H1 (cell line): ENCODE data around the gene STX12. TPM values are rescaled to one million over a fixed set of nuclear protein-coding genes. Genes with fewer than 3 reads are reported as not detected.

Experiments
- CTCF ChIA-PET: fragments of 300-600 bp; sonication (Branson Sonifier 250); formaldehyde crosslinking; loops from one replicate; lab custom pipeline; 2021; ENCODE audit not compliant: partially characterized antibody; lab: Charles Lee
- POLR2A ChIA-PET: fragments of 300-600 bp; sonication (Branson Sonifier 250); formaldehyde crosslinking; loops from one replicate; lab custom pipeline; 2021; ENCODE audit warnings: inconsistent platforms; ENCODE audit not compliant: partially characterized antibody; lab: Charles Lee
- DNase-seq, 2 experiments: peaks; one replicate each; pipeline versions ENCODE4 v3.0.0 to v3.0.0-alpha.2; 2010 to 2022; ENCODE audit warnings: low spot score in 2 of 2, low read depth in 1 of 2, mixed read lengths in 1 of 2
- FAIRE-seq: peaks from 2 replicates; lab custom pipeline; 2011; peaks lifted over from hg19 to GRCh38; lab: Jason Lieb, UNC
- H2AFZ ChIP-seq: 2 replicates; pipeline ENCODE4 v1.8.1; 2012; ENCODE audit warnings: low read length, inconsistent platforms
- H2AK5ac ChIP-seq: 2 replicates; pipeline ENCODE4 v1.6.1; 2013; ENCODE audit warnings: low read depth, low read length
- H2BK120ac ChIP-seq: replicated peaks from 2 replicates; pipeline ENCODE3; 2013; ENCODE audit warnings: low read depth, low read length, inconsistent platforms
- H2BK12ac ChIP-seq: 2 replicates; pipeline ENCODE4 v1.6.1; 2013; ENCODE audit warnings: low read depth, low read length
- H2BK15ac ChIP-seq: 2 replicates; pipeline ENCODE4 v1.6.1; 2013; ENCODE audit warnings: low read length
- H2BK20ac ChIP-seq: 2 replicates; pipeline ENCODE4 v1.6.1; 2013; ENCODE audit warnings: low read length
- H2BK5ac ChIP-seq: 2 replicates; pipeline ENCODE4 v1.6.1; 2013; ENCODE audit warnings: low read depth, low read length
- H3K14ac ChIP-seq: 2 replicates; pipeline ENCODE4 v1.6.1; 2013; ENCODE audit warnings: inconsistent platforms; ENCODE audit not compliant: insufficient read length
- H3K18ac ChIP-seq: 2 replicates; pipeline ENCODE4 v1.6.1; 2013; ENCODE audit warnings: low read length; ENCODE audit errors: extremely low read depth
- H3K23ac ChIP-seq: 2 replicates; pipeline ENCODE4 v1.6.1; 2013; ENCODE audit warnings: inconsistent platforms; ENCODE audit not compliant: insufficient read length
- H3K23me2 ChIP-seq: 2 replicates; pipeline ENCODE4 v1.6.1; 2013; ENCODE audit warnings: low read depth, low read length
- H3K27ac ChIP-seq: 2 replicates; pipeline ENCODE4 v1.6.1; 2011; ENCODE audit warnings: low read depth, low read length, inconsistent platforms
- H3K27me3 ChIP-seq, 4 experiments: replicated peaks in 1 of 4; 1 replicate in 1 of 4; 2 replicates in 3 of 4; pipeline versions ENCODE4 v1.6.1 to v1.8.1; 2011 to 2013; ENCODE audit warnings: low read length in 3 of 4, mild to moderate bottlenecking in 3 of 4, inconsistent platforms in 2 of 4, mixed read lengths in 2 of 4, moderate library complexity in 1 of 4; ENCODE audit not compliant: control insufficient read depth in 3 of 4, insufficient read depth in 3 of 4; ENCODE audit errors: extremely low read depth in 1 of 4
- H3K36me3 ChIP-seq, 4 experiments: 2 replicates each; pipeline versions ENCODE4 v1.6.1 to v1.8.1; 2011 to 2013; ENCODE audit warnings: mild to moderate bottlenecking in 4 of 4, low read length in 3 of 4, moderate library complexity in 2 of 4, control low read depth in 1 of 4, inconsistent platforms in 1 of 4; ENCODE audit not compliant: insufficient read depth in 4 of 4, control insufficient read depth in 2 of 4
- H3K4ac ChIP-seq: replicated peaks from 2 replicates; pipeline ENCODE3; 2013; ENCODE audit warnings: low read length, low read depth, mixed read lengths, inconsistent platforms; ENCODE audit not compliant: insufficient read length
- H3K4me1 ChIP-seq, 4 experiments: replicated peaks in 1 of 4; 1 replicate in 1 of 4; 2 replicates in 3 of 4; pipeline versions ENCODE4 v1.6.1 to v1.8.1; 2011 to 2013; ENCODE audit warnings: low read length in 3 of 4, inconsistent platforms in 2 of 4, mixed read lengths in 1 of 4; ENCODE audit not compliant: insufficient read depth in 4 of 4, control insufficient read depth in 3 of 4
- H3K4me2 ChIP-seq, 2 experiments: 2 replicates each; pipeline versions ENCODE4 v1.6.1 to v1.8.1; 2011 to 2013; ENCODE audit warnings: low read depth in 2 of 2, low read length in 2 of 2, control low read depth in 1 of 2, inconsistent platforms in 1 of 2, mild to moderate bottlenecking in 1 of 2; ENCODE audit not compliant: insufficient read depth in 1 of 2
- H3K4me3 ChIP-seq, 4 experiments: fragments of 200-600, 300-600 bp in 1 of 4; sonication (generic), shearing (Covaris generic), sonication (Bioruptor Twin) in 1 of 4; 2 replicates each; pipeline versions ENCODE4 v1.5.1 to v1.8.1; 2011 to 2016; ENCODE audit warnings: low read length in 4 of 4, low read depth in 3 of 4, control low read depth in 2 of 4, inconsistent platforms in 2 of 4, mild to moderate bottlenecking in 2 of 4, mixed read lengths in 1 of 4, moderate library complexity in 1 of 4; ENCODE audit not compliant: insufficient read depth in 2 of 4; ENCODE audit errors: extremely low read depth in 1 of 4
- H3K56ac ChIP-seq: replicated peaks from 2 replicates; pipeline ENCODE3; 2013; ENCODE audit warnings: low read depth, mild to moderate bottlenecking, mixed read lengths, low read length, inconsistent platforms; ENCODE audit not compliant: insufficient read length
- H3K79me1 ChIP-seq: 2 replicates; pipeline ENCODE4 v1.6.1; 2013; ENCODE audit warnings: low read depth, low read length, control low read depth
- H3K79me2 ChIP-seq, 2 experiments: 2 replicates each; pipeline versions ENCODE4 v1.6.1 to v1.8.1; 2012 to 2013; ENCODE audit warnings: low read length in 2 of 2, mild to moderate bottlenecking in 2 of 2, inconsistent platforms in 1 of 2; ENCODE audit not compliant: insufficient read depth in 2 of 2, control insufficient read depth in 1 of 2
- H3K9ac ChIP-seq, 4 experiments: replicated peaks in 1 of 4; 1 replicate in 1 of 4; 2 replicates in 3 of 4; pipeline versions ENCODE4 v1.6.1 to v1.8.1; 2011 to 2013; ENCODE audit warnings: low read depth in 3 of 4, low read length in 3 of 4, control low read depth in 2 of 4, mild to moderate bottlenecking in 2 of 4, moderate library complexity in 2 of 4, inconsistent platforms in 1 of 4; ENCODE audit errors: extremely low read depth in 1 of 4
- H3K9me3 ChIP-seq, 2 experiments: 2 replicates each; pipeline versions ENCODE4 v1.6.1 to v1.8.1; 2012 to 2013; ENCODE audit warnings: mild to moderate bottlenecking in 2 of 2, moderate library complexity in 2 of 2, control low read depth in 1 of 2, inconsistent platforms in 1 of 2, low read depth in 1 of 2, low read length in 1 of 2, mixed read lengths in 1 of 2; ENCODE audit not compliant: insufficient read depth in 2 of 2
- H4K20me1 ChIP-seq, 2 experiments: replicated peaks in 1 of 2; 2 replicates each; pipeline versions ENCODE3 to v1.8.1; 2011 to 2013; ENCODE audit warnings: inconsistent platforms in 2 of 2, low read length in 2 of 2, mild to moderate bottlenecking in 1 of 2; ENCODE audit not compliant: insufficient read depth in 2 of 2, control insufficient read depth in 1 of 2
- H4K5ac ChIP-seq: 2 replicates; pipeline ENCODE4 v1.6.1; 2013; ENCODE audit warnings: low read length, low read depth, mixed read lengths, inconsistent platforms; ENCODE audit not compliant: insufficient read length
- H4K8ac ChIP-seq: 2 replicates; pipeline ENCODE4 v1.8.0; 2013; ENCODE audit warnings: mild to moderate bottlenecking, moderate library complexity, low read length, inconsistent platforms; ENCODE audit not compliant: insufficient read depth; ENCODE audit errors: extremely low read depth
- H4K91ac ChIP-seq: replicated peaks from 2 replicates; pipeline ENCODE3; 2013; ENCODE audit warnings: low read length, mixed read lengths, inconsistent platforms; ENCODE audit not compliant: insufficient read length
- ASH2L ChIP-seq: fragments of 200-600, 300-600 bp; sonication (generic); IDR thresholded peaks from one replicate; pipeline ENCODE4 v1.7.1; 2017; ENCODE audit warnings: low read length
- BCL11A ChIP-seq, 2 experiments: IDR thresholded peaks; one replicate each; pipeline ENCODE4 v1.6.1; 2011; ENCODE audit warnings: low read depth in 2 of 2, low read length in 2 of 2, mild to moderate bottlenecking in 2 of 2
- CBX5 ChIP-seq: fragments of 300-800, 300-1000 bp; sonication (generic); IDR thresholded peaks from 2 replicates; pipeline ENCODE4 v1.7.1; 2016; ENCODE audit warnings: antibody characterized with exemption, low read length, low read depth
- CTCF ChIP-seq, 3 experiments: IDR thresholded peaks; 1 replicate in 2 of 3; 2 replicates in 1 of 3; pipeline versions ENCODE4 v1.5.1 to v1.6.1; 2011; ENCODE audit warnings: low read length in 3 of 3, mild to moderate bottlenecking in 3 of 3, inconsistent platforms in 2 of 3, low read depth in 1 of 3, moderate library complexity in 1 of 3; ENCODE audit not compliant: insufficient read depth in 1 of 3; ENCODE audit errors: control extremely low read depth in 1 of 3
- EZH2 ChIP-seq: fragments of 200-600 bp; sonication (generic); IDR thresholded peaks from 2 replicates; pipeline ENCODE4 v1.7.1; 2012; ENCODE audit warnings: low read depth, mild to moderate bottlenecking, moderate library complexity, low read length, inconsistent platforms; ENCODE audit not compliant: severe bottlenecking
- KDM4A ChIP-seq: IDR thresholded peaks from one replicate; pipeline ENCODE4 v1.7.1; 2012; ENCODE audit warnings: low read depth, mild to moderate bottlenecking, moderate library complexity, low read length, inconsistent platforms; ENCODE audit not compliant: severe bottlenecking
- NRF1 ChIP-seq: IDR thresholded peaks from 2 replicates; pipeline ENCODE4 v1.6.1; 2011; ENCODE audit warnings: mild to moderate bottlenecking, low read depth, low read length, improper control_type of control experiment
- RBBP5 ChIP-seq: IDR thresholded peaks from 2 replicates; pipeline ENCODE4 v1.7.1; 2012; ENCODE audit warnings: low read depth, mild to moderate bottlenecking, inconsistent platforms, low read length, moderate library complexity, borderline replicate concordance
- SIRT6 ChIP-seq: IDR thresholded peaks from one replicate; pipeline ENCODE4 v1.7.1; 2012; ENCODE audit warnings: low read length, inconsistent platforms
- WGBS, 2 experiments: shearing (Covaris generic) in 1 of 2; methylation state at CpG; one replicate each; pipeline versions ENCODE4 v1.1.6 to v1.1.7; 2013 to 2015; ENCODE audit warnings: low lambda C conversion rate in 2 of 2, mixed read lengths in 2 of 2, inconsistent platforms in 1 of 2, low coverage in 1 of 2, missing lambda C conversion rate in 1 of 2; ENCODE audit not compliant: insufficient replicate concordance in 2 of 2, insufficient coverage in 1 of 2, insufficient read length in 1 of 2; ENCODE audit errors: extremely low coverage in 1 of 2, missing lambda C conversion rate in 1 of 2; 5-methylcytosine and 5-hydroxymethylcytosine counted together
- polyA plus RNA-seq, 7 experiments: library from polyadenylated mRNA; depleted of rRNA in 3 of 7; stranded (reverse) in 5 of 7; unstranded in 2 of 7; fragments of >200 nt in 5 of 7; fragments of 200-250 nt in 2 of 7; gene quantifications; 1 replicate in 5 of 7; 2 replicates in 1 of 7; 4 replicates in 1 of 7; pipeline versions ENCODE4 v1.2.1 to v1.2.3, GENCODE V29; 2011 to 2013; ENCODE audit warnings: missing spikeins in 2 of 7, mixed read lengths in 2 of 7
- total RNA-seq: library from RNA; stranded (reverse); fragmentation: NEBNext Ultra II Directional; extraction: Animal tissue kit (Norgen Biotek cat#: 25700); gene quantifications from 2 replicates; pipeline ENCODE4 v1.2.1, GENCODE V29; 2021

The STX12 gene
- total and polyA plus RNA-seq, 2 of the 8 experiments (the other 6 are each of a cell fraction or from before 2014, with no cell fraction given), result 3.7 to 11.0 TPM

GRCh38 chr1:27872802-27873551 lies 100.0 kb downstream of the STX12 start:
- Histone ChIP-seq H3K79me1 (no peaks in the 10 kb centered on the region), H3K36me3 (no peaks in the 10 kb centered on the region), H3K18ac (peak overlapping the region; percentile 51), H3K4ac (no peak overlapping the region), H3K27ac (no peak overlapping the region), H2BK5ac (0 out of 2 replicates have a peak overlapping the region, but pooled peaks have one; percentile 35), H4K20me1 (no peaks in the 10 kb centered on the region), H3K56ac (no peak overlapping the region), H3K9ac (peak overlapping the region in 3 of 4 experiments; percentile 45 to 71 (median 59); a peak in 4 of 7 replicates), H3K23ac (no peak overlapping the region), H2BK12ac (no peak overlapping the region), H3K23me2 (peaks cover 9% of the 10 kb centered on the region; the same call in 1 of the 2 replicates), H3K4me3 (peak overlapping the region; percentile 54 to 91 (median 84)), H2AFZ (peak overlapping the region; percentile 77), H2BK20ac (no peak overlapping the region), H3K27me3 (peaks cover 0 to 6% (median 2%) of the 10 kb centered on the region in 4 experiments; a peak in 4 of 7 replicates), H2AK5ac (no peak overlapping the region), H3K79me2 (no peaks in the 10 kb centered on the region), H4K5ac (no peak overlapping the region), H4K91ac (no peak overlapping the region), H2BK15ac (no peak overlapping the region), H4K8ac (peak overlapping the region; percentile 87), H3K4me2 (peak overlapping the region; percentile 90 to 94), H3K9me3 (no peaks in the 10 kb centered on the region), H2BK120ac (no peak overlapping the region), H3K14ac (no peak overlapping the region), H3K4me1 (peaks cover 0 to 12% (median 8%) of the 10 kb centered on the region in 4 experiments; a peak in 6 of 7 replicates)
- FAIRE-seq (no peak), DNase-seq (peak in 1 of 2 experiments; percentile 65)
- POLR2A ChIA-PET, result interaction anchor here (0.7 to 1.1 kb wide), 8 partner anchors 9 to 708 kb away, joined by 3 to 4 read pairs (median 3); partner anchors contain the start of genes EYA3 and XKR8
- whole genome bisulfite sequencing, 2 experiments, result 26% methylated on average over 35 of the region's 38 CpGs; no CpG with 5 or more reads in 1 of the 2 experiments
- CTCF ChIA-PET, result interaction anchor here (0.7 to 0.8 kb wide), 2 partner anchors 15 to 16 kb away, joined by 3 to 7 read pairs; no protein-coding TSS in a partner anchor
- TF ChIP-seq KDM4A (peak; percentile 54), NRF1 (no peak), CBX5 (no peak), SIRT6 (no peak), CTCF (IDR thresholded peaks at IDR 0.05; ENCODE audit: control extremely low read depth in 1 of 3, insufficient read depth in 1 of 3, low read depth in 1 of 3, low read length in 3 of 3) (no peak), EZH2 (peak; percentile 33), ASH2L (peak; percentile 69), RBBP5 (no peak), BCL11A (IDR thresholded peaks at IDR 0.05; ENCODE audit: low read depth in 2 of 2, low read length in 2 of 2) (no peak)
